K562 (cell line): ENCODE measurements around the gene MARK2. TPM values are rescaled to one million over a fixed set of nuclear protein-coding genes. Genes with fewer than 3 reads are reported as not detected.
A peak's percentile ranks its signal among the peaks of the same experiment; 100 is the strongest.

Experiments
- GTF2E2 ChIP-seq: fragments of 200-800 bp; sonication (Bioruptor generic); IDR thresholded peaks from 2 replicates; pipeline ENCODE4 v1.6.1; 2016; ENCODE audit warnings: missing genetic modification characterization, missing compliant biosample characterization
- HCFC1 ChIP-seq: IDR thresholded peaks from 2 replicates; pipeline ENCODE4 v1.6.1; 2012; ENCODE audit warnings: low read depth, low read length, improper control_type of control experiment
- MYC ChIP-seq, 2 experiments: fragments of 250-450 bp in 1 of 2; sonication (Bioruptor Pico) in 1 of 2; IDR thresholded peaks; 2 replicates each; pipeline versions ENCODE4 v1.5.1 to v1.6.1; 2012 to 2021; ENCODE audit warnings: low read depth in 2 of 2, borderline replicate concordance in 1 of 2, improper control_type of control experiment in 1 of 2, low read length in 1 of 2, mild to moderate bottlenecking in 1 of 2, moderate library complexity in 1 of 2
- NCOA4 ChIP-seq: fragments of 450-650 bp; IDR thresholded peaks from 2 replicates; pipeline ENCODE4 v1.6.1; 2018; ENCODE audit warnings: mild to moderate bottlenecking; ENCODE audit not compliant: partially characterized antibody
- PTBP1 ChIP-seq: fragments of 200-400 bp; formaldehyde crosslinking; IDR thresholded peaks from 2 replicates; pipeline ENCODE4 v1.6.1; 2017; ENCODE audit warnings: low read depth, low read length
- SMARCE1 ChIP-seq: fragments of 450-650 bp; IDR thresholded peaks from 2 replicates; pipeline ENCODE4 v1.7.1; 2016; ENCODE audit warnings: mild to moderate bottlenecking
- TCF3 ChIP-seq: sonication (generic); formaldehyde crosslinking; IDR thresholded peaks from 2 replicates; pipeline ENCODE4 v1.4.0; 2020; ENCODE audit warnings: mild to moderate bottlenecking, missing genetic modification reagents
- ZEB2 ChIP-seq: fragments of 450-650 bp; IDR thresholded peaks from 2 replicates; pipeline ENCODE4 v1.6.1; 2016
- ZNF507 ChIP-seq: conservative IDR thresholded peaks from 2 replicates; pipeline ENCODE4 v1.6.1; 2017; ENCODE audit warnings: missing genetic modification characterization, missing compliant biosample characterization
- polyA plus RNA-seq, 8 experiments: library from polyadenylated mRNA; depleted of rRNA in 4 of 8; stranded (reverse) in 5 of 8; unstranded in 3 of 8; fragments of >200 nt; fragmentation: Nextera tagmentation in 2 of 8; fragmentation: Illumina TruSeq in 1 of 8; extraction: Ambion mirVana in 2 of 8; extraction: Trizol in 1 of 8; gene quantifications; 2 replicates each; pipeline versions ENCODE4 v1.2.1 to v1.2.3, GENCODE V29; 2011 to 2014; ENCODE audit warnings: inconsistent platforms in 1 of 8, missing spikeins in 1 of 8
- total RNA-seq, 7 experiments: library from RNA; depleted of rRNA in 6 of 7; stranded (reverse); fragments of >200 nt in 6 of 7; fragmentation: Illumina TruSeq in 2 of 7; extraction: Trizol in 2 of 7; gene quantifications; 2 replicates each; pipeline versions ENCODE4 v1.2.1 to v1.2.3, GENCODE V29; 2011 to 2021; ENCODE audit warnings: low replicate concordance in 1 of 7
- TF ChIP-seq, protein P1 (sequence below): fragments of 200-600 bp; sonication (generic); IDR thresholded peaks from one replicate; pipeline ENCODE4 v1.6.1; 2012; ENCODE audit warnings: mild to moderate bottlenecking, low read depth, low read length, inconsistent platforms
- TF ChIP-seq, protein P2 (sequence below): sonication (generic); formaldehyde crosslinking; IDR thresholded peaks from 2 replicates; pipeline ENCODE4 v1.8.1; 2023; ENCODE audit warnings: mild to moderate bottlenecking, missing genetic modification reagents

MARK2 gene
- total and polyA plus RNA-seq, 9 of the 15 experiments (the other 6 are each of a cell fraction or from before 2014, with no cell fraction given): 0.32 to 43.5 (median 15.1) TPM

DNA sequence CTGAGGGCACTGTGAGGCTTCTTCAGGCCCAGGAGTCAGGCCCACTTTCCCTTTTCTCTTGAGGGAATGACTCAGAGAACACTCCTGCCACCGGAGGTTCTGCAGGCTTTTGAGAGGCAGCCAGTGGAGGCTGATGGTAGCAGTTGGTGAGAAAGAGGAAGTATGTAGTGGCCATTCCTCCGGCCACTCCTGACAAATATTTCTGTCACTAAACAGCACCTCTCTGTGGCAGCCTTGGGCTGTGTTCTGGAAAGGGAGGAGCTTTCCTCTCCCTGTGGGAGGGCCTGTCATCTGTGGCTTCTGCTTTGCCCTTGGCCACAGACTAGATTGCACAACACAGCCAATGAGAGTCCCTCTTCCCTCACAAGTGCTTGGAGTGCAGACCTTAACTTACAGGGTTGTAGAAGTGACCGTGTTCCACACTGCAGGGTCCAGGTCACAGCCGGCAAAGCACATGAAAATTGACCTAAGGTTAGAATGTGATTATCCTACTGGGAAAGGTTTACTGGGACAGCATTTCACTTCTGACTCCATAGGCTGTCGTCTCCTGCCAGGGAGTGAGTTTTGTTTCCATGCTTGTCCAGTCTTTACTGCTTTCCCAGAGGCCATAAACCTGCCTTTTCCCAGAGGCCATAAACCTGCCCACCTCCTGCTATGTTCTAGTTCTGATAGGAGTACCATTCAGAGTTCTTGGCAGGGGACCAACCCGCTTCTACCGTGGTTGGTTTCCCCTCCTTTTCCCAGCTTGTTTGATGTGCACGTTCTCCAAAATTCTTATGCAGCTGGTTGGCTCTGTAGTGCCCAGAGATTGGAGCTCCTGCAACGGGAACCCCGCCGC, 33.3 kb downstream of the MARK2 start (continued):
- no peak for TF ChIP-seq NCOA4
- no peak for TF ChIP-seq ZNF507 (tag)
- TF ChIP-seq, protein P1, sequence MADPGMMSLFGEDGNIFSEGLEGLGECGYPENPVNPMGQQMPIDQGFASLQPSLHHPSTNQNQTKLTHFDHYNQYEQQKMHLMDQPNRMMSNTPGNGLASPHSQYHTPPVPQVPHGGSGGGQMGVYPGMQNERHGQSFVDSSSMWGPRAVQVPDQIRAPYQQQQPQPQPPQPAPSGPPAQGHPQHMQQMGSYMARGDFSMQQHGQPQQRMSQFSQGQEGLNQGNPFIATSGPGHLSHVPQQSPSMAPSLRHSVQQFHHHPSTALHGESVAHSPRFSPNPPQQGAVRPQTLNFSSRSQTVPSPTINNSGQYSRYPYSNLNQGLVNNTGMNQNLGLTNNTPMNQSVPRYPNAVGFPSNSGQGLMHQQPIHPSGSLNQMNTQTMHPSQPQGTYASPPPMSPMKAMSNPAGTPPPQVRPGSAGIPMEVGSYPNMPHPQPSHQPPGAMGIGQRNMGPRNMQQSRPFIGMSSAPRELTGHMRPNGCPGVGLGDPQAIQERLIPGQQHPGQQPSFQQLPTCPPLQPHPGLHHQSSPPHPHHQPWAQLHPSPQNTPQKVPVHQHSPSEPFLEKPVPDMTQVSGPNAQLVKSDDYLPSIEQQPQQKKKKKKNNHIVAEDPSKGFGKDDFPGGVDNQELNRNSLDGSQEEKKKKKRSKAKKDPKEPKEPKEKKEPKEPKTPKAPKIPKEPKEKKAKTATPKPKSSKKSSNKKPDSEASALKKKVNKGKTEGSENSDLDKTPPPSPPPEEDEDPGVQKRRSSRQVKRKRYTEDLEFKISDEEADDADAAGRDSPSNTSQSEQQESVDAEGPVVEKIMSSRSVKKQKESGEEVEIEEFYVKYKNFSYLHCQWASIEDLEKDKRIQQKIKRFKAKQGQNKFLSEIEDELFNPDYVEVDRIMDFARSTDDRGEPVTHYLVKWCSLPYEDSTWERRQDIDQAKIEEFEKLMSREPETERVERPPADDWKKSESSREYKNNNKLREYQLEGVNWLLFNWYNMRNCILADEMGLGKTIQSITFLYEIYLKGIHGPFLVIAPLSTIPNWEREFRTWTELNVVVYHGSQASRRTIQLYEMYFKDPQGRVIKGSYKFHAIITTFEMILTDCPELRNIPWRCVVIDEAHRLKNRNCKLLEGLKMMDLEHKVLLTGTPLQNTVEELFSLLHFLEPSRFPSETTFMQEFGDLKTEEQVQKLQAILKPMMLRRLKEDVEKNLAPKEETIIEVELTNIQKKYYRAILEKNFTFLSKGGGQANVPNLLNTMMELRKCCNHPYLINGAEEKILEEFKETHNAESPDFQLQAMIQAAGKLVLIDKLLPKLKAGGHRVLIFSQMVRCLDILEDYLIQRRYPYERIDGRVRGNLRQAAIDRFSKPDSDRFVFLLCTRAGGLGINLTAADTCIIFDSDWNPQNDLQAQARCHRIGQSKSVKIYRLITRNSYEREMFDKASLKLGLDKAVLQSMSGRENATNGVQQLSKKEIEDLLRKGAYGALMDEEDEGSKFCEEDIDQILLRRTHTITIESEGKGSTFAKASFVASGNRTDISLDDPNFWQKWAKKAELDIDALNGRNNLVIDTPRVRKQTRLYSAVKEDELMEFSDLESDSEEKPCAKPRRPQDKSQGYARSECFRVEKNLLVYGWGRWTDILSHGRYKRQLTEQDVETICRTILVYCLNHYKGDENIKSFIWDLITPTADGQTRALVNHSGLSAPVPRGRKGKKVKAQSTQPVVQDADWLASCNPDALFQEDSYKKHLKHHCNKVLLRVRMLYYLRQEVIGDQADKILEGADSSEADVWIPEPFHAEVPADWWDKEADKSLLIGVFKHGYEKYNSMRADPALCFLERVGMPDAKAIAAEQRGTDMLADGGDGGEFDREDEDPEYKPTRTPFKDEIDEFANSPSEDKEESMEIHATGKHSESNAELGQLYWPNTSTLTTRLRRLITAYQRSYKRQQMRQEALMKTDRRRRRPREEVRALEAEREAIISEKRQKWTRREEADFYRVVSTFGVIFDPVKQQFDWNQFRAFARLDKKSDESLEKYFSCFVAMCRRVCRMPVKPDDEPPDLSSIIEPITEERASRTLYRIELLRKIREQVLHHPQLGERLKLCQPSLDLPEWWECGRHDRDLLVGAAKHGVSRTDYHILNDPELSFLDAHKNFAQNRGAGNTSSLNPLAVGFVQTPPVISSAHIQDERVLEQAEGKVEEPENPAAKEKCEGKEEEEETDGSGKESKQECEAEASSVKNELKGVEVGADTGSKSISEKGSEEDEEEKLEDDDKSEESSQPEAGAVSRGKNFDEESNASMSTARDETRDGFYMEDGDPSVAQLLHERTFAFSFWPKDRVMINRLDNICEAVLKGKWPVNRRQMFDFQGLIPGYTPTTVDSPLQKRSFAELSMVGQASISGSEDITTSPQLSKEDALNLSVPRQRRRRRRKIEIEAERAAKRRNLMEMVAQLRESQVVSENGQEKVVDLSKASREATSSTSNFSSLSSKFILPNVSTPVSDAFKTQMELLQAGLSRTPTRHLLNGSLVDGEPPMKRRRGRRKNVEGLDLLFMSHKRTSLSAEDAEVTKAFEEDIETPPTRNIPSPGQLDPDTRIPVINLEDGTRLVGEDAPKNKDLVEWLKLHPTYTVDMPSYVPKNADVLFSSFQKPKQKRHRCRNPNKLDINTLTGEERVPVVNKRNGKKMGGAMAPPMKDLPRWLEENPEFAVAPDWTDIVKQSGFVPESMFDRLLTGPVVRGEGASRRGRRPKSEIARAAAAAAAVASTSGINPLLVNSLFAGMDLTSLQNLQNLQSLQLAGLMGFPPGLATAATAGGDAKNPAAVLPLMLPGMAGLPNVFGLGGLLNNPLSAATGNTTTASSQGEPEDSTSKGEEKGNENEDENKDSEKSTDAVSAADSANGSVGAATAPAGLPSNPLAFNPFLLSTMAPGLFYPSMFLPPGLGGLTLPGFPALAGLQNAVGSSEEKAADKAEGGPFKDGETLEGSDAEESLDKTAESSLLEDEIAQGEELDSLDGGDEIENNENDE: no peak
- TF ChIP-seq MYC (IDR thresholded peaks at IDR 0.05; ENCODE audit: low read depth, low read length): 0 out of 2 replicates have a peak, but pooled peaks have one; percentile 28
- TF ChIP-seq MYC (CRISPR knock-in tag; IDR thresholded peaks at IDR 0.05; ENCODE audit: borderline replicate concordance, low read depth): no peak
- TF ChIP-seq TCF3: 0 out of 2 replicates have a peak, but pooled peaks have one; percentile 34
- TF ChIP-seq PTBP1: no peak
- peak; percentile 86 for TF ChIP-seq SMARCE1
- TF ChIP-seq GTF2E2 (tag): no peak
- TF ChIP-seq ZEB2: 0 out of 2 replicates have a peak, but pooled peaks have one; percentile 54
- TF ChIP-seq, protein P2, sequence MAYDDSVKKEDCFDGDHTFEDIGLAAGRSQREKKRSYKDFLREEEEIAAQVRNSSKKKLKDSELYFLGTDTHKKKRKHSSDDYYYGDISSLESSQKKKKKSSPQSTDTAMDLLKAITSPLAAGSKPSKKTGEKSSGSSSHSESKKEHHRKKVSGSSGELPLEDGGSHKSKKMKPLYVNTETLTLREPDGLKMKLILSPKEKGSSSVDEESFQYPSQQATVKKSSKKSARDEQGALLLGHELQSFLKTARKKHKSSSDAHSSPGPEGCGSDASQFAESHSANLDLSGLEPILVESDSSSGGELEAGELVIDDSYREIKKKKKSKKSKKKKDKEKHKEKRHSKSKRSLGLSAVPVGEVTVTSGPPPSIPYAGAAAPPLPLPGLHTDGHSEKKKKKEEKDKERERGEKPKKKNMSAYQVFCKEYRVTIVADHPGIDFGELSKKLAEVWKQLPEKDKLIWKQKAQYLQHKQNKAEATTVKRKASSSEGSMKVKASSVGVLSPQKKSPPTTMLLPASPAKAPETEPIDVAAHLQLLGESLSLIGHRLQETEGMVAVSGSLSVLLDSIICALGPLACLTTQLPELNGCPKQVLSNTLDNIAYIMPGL: no peak
- peak; percentile 42; the same call in 1 of the 2 replicates for TF ChIP-seq HCFC1
